Parathyroid adenoma (tissue), 2 donors: ENCODE results near the gene SOS2.
"Not testable (repeated sequence)": the region's sequence is repeated elsewhere in the genome, so short reads cannot be mapped to it uniquely, and the experiment has no call there.

ENCODE experiments used
- H2AFZ ChIP-seq: fragments of 300-600 bp; sonication (generic); one replicate; pipeline ENCODE4 v1.7.0; 2017; ENCODE audit warnings: antibody characterized with exemption, mild to moderate bottlenecking
- H3K27ac ChIP-seq: fragments of 300-600 bp; sonication (generic); one replicate; pipeline ENCODE4 v1.7.0; 2017
- H3K27me3 ChIP-seq: fragments of 300-600 bp; sonication (generic); one replicate; pipeline ENCODE4 v1.7.0; 2017; ENCODE audit warnings: low read length; ENCODE audit not compliant: control insufficient read depth, insufficient read depth
- H3K36me3 ChIP-seq: fragments of 300-600 bp; sonication (generic); one replicate; pipeline ENCODE4 v1.7.0; 2017; ENCODE audit warnings: low read length; ENCODE audit not compliant: control insufficient read depth, insufficient read depth
- H3K4me1 ChIP-seq: fragments of 300-600 bp; sonication (generic); one replicate; pipeline ENCODE4 v1.7.0; 2017; ENCODE audit warnings: control low read depth
- H3K4me2 ChIP-seq: fragments of 300-600 bp; sonication (generic); one replicate; pipeline ENCODE4 v1.7.0; 2017; ENCODE audit warnings: low read length
- H3K4me3 ChIP-seq: fragments of 300-600 bp; sonication (generic); one replicate; pipeline ENCODE4 v1.7.0; 2017; ENCODE audit warnings: low read depth, low read length
- H3K79me2 ChIP-seq: fragments of 300-600 bp; sonication (generic); one replicate; pipeline ENCODE4 v1.7.0; 2017; ENCODE audit warnings: control low read depth
- H3K9ac ChIP-seq: fragments of 300-600 bp; sonication (generic); one replicate; pipeline ENCODE4 v1.7.0; 2017; ENCODE audit warnings: mild to moderate bottlenecking
- H3K9me3 ChIP-seq: fragments of 300-600 bp; sonication (generic); one replicate; pipeline ENCODE4 v1.7.0; 2017; ENCODE audit warnings: low read length; ENCODE audit not compliant: control insufficient read depth
- CTCF ChIP-seq: fragments of 300-600 bp; sonication (generic); IDR thresholded peaks from one replicate; pipeline ENCODE4 v1.7.0; 2017; ENCODE audit warnings: antibody characterized with exemption, mild to moderate bottlenecking
- donor health status: primary hyperparathyroidism.

Gene SOS2

GRCh38 chr14:50173891-50174290 is 57.5 kb downstream of the SOS2 start:
- Histone ChIP-seq H3K9me3 (no peaks in the 10 kb centered on the region), H3K79me2 (no peaks in the 10 kb centered on the region), H3K27me3 (no peaks in the 10 kb centered on the region), H3K4me3 (no peak overlapping the region), H3K4me2 (no peak overlapping the region), H3K27ac (no peak overlapping the region), H2AFZ (no peak overlapping the region), H3K9ac (no peak overlapping the region), H3K4me1 (no peaks in the 10 kb centered on the region), H3K36me3 (no peaks in the 10 kb centered on the region)
- no peak for TF ChIP-seq CTCF

- no peak overlapping the region for H3K4me3 ChIP-seq
- H3K4me2 ChIP-seq = no peak overlapping the region
- TF ChIP-seq CTCF = no peak
- no peak overlapping the region for H3K27ac ChIP-seq
- H3K27me3 ChIP-seq = no peaks in the 10 kb centered on the region
- H3K79me2 ChIP-seq = no peaks in the 10 kb centered on the region
- no peak overlapping the region for H3K9ac ChIP-seq
- H3K36me3 ChIP-seq = no peaks in the 10 kb centered on the region
- H3K4me1 ChIP-seq = no peaks in the 10 kb centered on the region
- H3K9me3 ChIP-seq = no peaks in the 10 kb centered on the region
- H2AFZ ChIP-seq = no peak overlapping the region
Observed at GRCh38 chr14:50171895-50172294, 59.5 kb downstream of the SOS2 start.

- not testable (repeated sequence) for H3K4me3 ChIP-seq, H2AFZ ChIP-seq, H3K9me3 ChIP-seq, H3K27me3 ChIP-seq, H3K4me2 ChIP-seq, H3K9ac ChIP-seq, H3K79me2 ChIP-seq, H3K27ac ChIP-seq, H3K36me3 ChIP-seq, H3K4me1 ChIP-seq
Observed at GRCh38 chr14:50167381-50167780, 64.0 kb downstream of the SOS2 start.

DNA sequence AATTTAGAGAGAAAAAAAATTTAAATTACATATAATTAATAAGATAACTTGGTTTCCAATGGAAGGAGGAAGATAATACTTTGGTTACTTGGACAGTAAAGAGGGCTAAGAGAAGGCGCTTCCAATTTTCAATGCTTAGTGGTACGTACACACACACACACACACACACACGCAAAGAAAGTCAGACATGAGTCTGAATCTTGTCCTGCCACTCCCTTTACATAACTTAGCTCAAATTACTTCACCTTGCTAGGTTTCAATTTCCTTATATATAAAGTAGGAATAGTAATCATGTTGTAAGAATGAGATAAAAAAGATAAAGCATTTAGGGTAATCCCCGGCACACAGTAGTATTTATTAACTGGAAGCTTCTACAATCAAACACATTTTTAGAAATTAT is 75.3 kb downstream of the SOS2 start:
- H3K4me3 ChIP-seq = no peak overlapping the region
- H3K4me2 ChIP-seq = no peak overlapping the region
- no peak overlapping the region for H3K27ac ChIP-seq
- H3K27me3 ChIP-seq = no peaks in the 10 kb centered on the region
- H3K9ac ChIP-seq = no peak overlapping the region
- H3K9me3 ChIP-seq = no peaks in the 10 kb centered on the region
- H2AFZ ChIP-seq = no peak overlapping the region
- no peaks in the 10 kb centered on the region for H3K36me3 ChIP-seq
- no peaks in the 10 kb centered on the region for H3K79me2 ChIP-seq
- TF ChIP-seq CTCF = no peak
- H3K4me1 ChIP-seq = no peaks in the 10 kb centered on the region

DNA sequence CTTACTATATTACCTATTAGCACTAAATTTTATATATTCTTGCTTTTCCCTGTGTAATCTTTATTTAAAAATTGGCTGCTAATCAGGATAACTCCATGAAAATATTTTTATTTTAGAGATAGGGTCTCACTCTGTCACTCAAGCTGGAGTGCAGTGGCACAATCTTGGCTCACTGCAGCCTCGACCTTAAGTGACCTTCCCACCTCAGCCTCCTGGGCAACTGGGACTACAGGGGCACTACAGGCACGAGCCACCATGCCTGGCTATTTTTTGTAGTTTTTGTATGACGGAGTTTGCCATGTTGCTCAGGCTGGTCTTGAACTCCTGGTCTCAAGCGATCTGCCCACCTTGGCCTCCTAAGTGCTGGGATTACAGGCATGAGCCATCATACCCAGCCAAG is 82.6 kb downstream of the SOS2 start:
- Histone ChIP-seq H3K4me3 (no peak overlapping the region), H3K9ac (no peak overlapping the region), H3K4me1 (no peaks in the 10 kb centered on the region), H3K79me2 (no peaks in the 10 kb centered on the region), H3K4me2 (no peak overlapping the region), H2AFZ (no peak overlapping the region), H3K27me3 (no peaks in the 10 kb centered on the region), H3K36me3 (no peaks in the 10 kb centered on the region), H3K27ac (no peak overlapping the region), H3K9me3 (no peaks in the 10 kb centered on the region)
- TF ChIP-seq CTCF = no peak
